Gastrocnemius medialis (tissue), 4 donors: Measurements from ENCODE around the gene WWOX.

ENCODE experiments used
- POLR2A ChIP-seq, 2 donors: fragments of 450-650 bp; IDR thresholded peaks; one replicate each; pipeline ENCODE4 v1.6.1; 2017; ENCODE audit warnings: antibody characterized with exemption in 2 of 2, mild to moderate bottlenecking in 2 of 2, moderate library complexity in 2 of 2
- TF ChIP-seq, protein P1 (sequence below), 5 experiments: fragments of 450-650 bp in 3 of 5; fragments of 200-600 bp in 2 of 5; sonication (generic) in 2 of 5; IDR thresholded peaks in 4 of 5; conservative IDR thresholded peaks in 1 of 5; 1 replicate in 4 of 5; 2 replicates in 1 of 5; pipeline ENCODE4 v1.5.1; 2016 to 2019; ENCODE audit warnings: antibody characterized with exemption in 5 of 5, mild to moderate bottlenecking in 3 of 5, moderate library complexity in 3 of 5

DNA sequence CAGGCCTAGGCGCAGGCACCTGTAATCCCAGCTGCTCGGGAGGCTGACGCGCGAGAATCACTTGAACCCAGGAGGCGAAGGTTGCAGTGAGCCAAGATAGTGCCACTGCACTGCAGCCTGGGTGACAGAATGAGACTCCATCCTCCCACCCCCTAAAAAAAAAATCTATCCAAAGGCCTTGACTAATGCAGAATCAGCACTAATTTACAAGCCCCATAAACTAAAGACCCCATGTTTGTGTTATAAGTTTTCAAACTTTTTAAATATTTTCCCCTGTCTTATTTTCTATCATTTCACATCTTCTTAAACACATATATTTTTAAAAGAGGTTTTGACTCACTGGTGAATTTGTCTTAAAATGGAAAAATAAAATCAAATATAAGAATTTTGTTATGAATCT, 713.1 kb downstream of the WWOX start:
- TF ChIP-seq, protein P1, sequence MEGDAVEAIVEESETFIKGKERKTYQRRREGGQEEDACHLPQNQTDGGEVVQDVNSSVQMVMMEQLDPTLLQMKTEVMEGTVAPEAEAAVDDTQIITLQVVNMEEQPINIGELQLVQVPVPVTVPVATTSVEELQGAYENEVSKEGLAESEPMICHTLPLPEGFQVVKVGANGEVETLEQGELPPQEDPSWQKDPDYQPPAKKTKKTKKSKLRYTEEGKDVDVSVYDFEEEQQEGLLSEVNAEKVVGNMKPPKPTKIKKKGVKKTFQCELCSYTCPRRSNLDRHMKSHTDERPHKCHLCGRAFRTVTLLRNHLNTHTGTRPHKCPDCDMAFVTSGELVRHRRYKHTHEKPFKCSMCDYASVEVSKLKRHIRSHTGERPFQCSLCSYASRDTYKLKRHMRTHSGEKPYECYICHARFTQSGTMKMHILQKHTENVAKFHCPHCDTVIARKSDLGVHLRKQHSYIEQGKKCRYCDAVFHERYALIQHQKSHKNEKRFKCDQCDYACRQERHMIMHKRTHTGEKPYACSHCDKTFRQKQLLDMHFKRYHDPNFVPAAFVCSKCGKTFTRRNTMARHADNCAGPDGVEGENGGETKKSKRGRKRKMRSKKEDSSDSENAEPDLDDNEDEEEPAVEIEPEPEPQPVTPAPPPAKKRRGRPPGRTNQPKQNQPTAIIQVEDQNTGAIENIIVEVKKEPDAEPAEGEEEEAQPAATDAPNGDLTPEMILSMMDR (IDR thresholded peaks at IDR 0.05 in 4 of 5, conservative IDR thresholded peaks at IDR 0.05 in 1 of 5) = no peak
- TF ChIP-seq POLR2A (IDR thresholded peaks at IDR 0.05) = no peak
